Suprapubic skin (tissue), 3 donors: Measurements from ENCODE around the gene SLC4A8.

ENCODE experiments used
- CTCF ChIP-seq, 2 donors: fragments of 200-600 bp in 1 of 2; fragments of 450-650 bp in 1 of 2; sonication (generic) in 1 of 2; IDR thresholded peaks; one replicate each; pipeline ENCODE4 v1.5.1; 2016 to 2019; ENCODE audit warnings: antibody characterized with exemption in 2 of 2, mild to moderate bottlenecking in 1 of 2, moderate library complexity in 1 of 2
- EP300 ChIP-seq: sonication (generic); formaldehyde crosslinking; IDR thresholded peaks from one replicate; pipeline ENCODE4 v1.6.1; 2017; ENCODE audit warnings: antibody characterized with exemption

GRCh38 chr12:51465491-51465890, 40.9 kb downstream of the SLC4A8 start:
- TF ChIP-seq CTCF (IDR thresholded peaks at IDR 0.05) (no peak), EP300 (no peak)
